OCI-LY3 (cell line): Measurements from ENCODE around the gene OR2Y1.

Experiments used
- EZH2phosphoT487 ChIP-seq: fragments of 200-600 bp; shearing (Covaris generic); IDR thresholded peaks from 2 replicates; pipeline ENCODE4 v1.6.1; 2018; ENCODE audit warnings: antibody characterized with exemption, mixed run types, low read depth
- TF ChIP-seq, protein P1 (sequence below): fragments of 200-600, 300-600 bp; sonication (generic); IDR thresholded peaks from 2 replicates; pipeline ENCODE4 v1.5.1; 2014; ENCODE audit warnings: antibody characterized with exemption, low read length, low read depth

DNA sequence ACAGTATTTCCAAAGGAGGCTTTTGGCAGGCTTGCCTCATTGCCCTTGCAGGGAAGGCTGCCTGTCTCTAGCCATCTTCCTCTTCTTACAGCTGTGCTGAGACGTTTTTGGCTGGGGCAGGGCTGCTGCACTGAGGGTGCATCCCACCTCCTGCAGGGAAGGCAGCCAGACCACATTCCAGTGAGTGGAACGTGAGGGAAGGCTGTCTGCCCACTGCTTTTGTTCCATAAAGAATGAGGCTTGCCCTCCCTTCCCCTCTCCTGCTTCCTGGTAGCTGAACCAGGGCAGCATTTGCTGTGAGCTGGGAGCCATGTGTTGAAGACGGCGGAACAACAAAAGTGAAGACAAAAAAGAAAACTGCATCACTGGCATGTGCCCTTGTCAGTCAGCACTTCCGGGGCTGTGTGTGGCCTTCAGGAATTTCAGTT, 46.0 kb upstream of the OR2Y1 start:
- TF ChIP-seq, protein P1, sequence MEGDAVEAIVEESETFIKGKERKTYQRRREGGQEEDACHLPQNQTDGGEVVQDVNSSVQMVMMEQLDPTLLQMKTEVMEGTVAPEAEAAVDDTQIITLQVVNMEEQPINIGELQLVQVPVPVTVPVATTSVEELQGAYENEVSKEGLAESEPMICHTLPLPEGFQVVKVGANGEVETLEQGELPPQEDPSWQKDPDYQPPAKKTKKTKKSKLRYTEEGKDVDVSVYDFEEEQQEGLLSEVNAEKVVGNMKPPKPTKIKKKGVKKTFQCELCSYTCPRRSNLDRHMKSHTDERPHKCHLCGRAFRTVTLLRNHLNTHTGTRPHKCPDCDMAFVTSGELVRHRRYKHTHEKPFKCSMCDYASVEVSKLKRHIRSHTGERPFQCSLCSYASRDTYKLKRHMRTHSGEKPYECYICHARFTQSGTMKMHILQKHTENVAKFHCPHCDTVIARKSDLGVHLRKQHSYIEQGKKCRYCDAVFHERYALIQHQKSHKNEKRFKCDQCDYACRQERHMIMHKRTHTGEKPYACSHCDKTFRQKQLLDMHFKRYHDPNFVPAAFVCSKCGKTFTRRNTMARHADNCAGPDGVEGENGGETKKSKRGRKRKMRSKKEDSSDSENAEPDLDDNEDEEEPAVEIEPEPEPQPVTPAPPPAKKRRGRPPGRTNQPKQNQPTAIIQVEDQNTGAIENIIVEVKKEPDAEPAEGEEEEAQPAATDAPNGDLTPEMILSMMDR, result no peak
- TF ChIP-seq EZH2phosphoT487, result no peak
